ENCODE data around the gene CYP11A1. TPM values are rescaled to one million over a fixed set of nuclear protein-coding genes. Genes with fewer than 3 reads are reported as not detected.
"Not testable (repeated sequence)": the region's sequence is repeated elsewhere in the genome, so short reads cannot be mapped to it uniquely, and the experiment has no call there.

CYP11A1 gene
- total RNA-seq, 1 donor from 2014 or later: 0.27 TPM

- no peak overlapping the region for H3K4me3 ChIP-seq
- intact Hi-C loops (cut with micrococcal nuclease): no loop called here
- H3K27ac ChIP-seq (replicated peaks): no peak overlapping the region
- no peaks in the 10 kb centered on the region for H3K9me3 ChIP-seq (replicated peaks)
- TF ChIP-seq CTCF (IDR thresholded peaks at IDR 0.05; ENCODE audit: borderline replicate concordance): no peak
- no peaks in the 10 kb centered on the region for H3K27me3 ChIP-seq (ENCODE audit: low read depth)
- no peak for DNase-seq
- H3K4me1 ChIP-seq: peaks cover 5% of the 10 kb centered on the region
- H3K36me3 ChIP-seq: no peaks in the 10 kb centered on the region
These were observed 25.5 kb upstream of the CYP11A1 start for GRCh38 chr15:74392902-74393301.

GRCh38 chr15:74392451-74392830, 25.0 kb upstream of the CYP11A1 start:
- H3K9me3 ChIP-seq (replicated peaks): no peaks in the 10 kb centered on the region
- intact Hi-C loops (cut with micrococcal nuclease): no loop called here
- DNase-seq: no peak
- no peak overlapping the region for H3K4me3 ChIP-seq
- TF ChIP-seq CTCF (IDR thresholded peaks at IDR 0.05; ENCODE audit: borderline replicate concordance): no peak
- H3K4me1 ChIP-seq: peaks cover 5% of the 10 kb centered on the region
- H3K36me3 ChIP-seq: no peaks in the 10 kb centered on the region
- H3K27me3 ChIP-seq (ENCODE audit: low read depth): no peaks in the 10 kb centered on the region
- H3K27ac ChIP-seq (replicated peaks): no peak overlapping the region

GRCh38 chr15:74391582-74392450, 24.4 kb upstream of the CYP11A1 start:
- no peak for TF ChIP-seq CTCF (IDR thresholded peaks at IDR 0.05; ENCODE audit: borderline replicate concordance)
- no peaks in the 10 kb centered on the region for H3K27me3 ChIP-seq (ENCODE audit: low read depth)
- no peak overlapping the region for H3K4me3 ChIP-seq
- H3K4me1 ChIP-seq: peaks cover 5% of the 10 kb centered on the region
- intact Hi-C loops (cut with micrococcal nuclease): no loop called here
- H3K36me3 ChIP-seq: no peaks in the 10 kb centered on the region
- H3K9me3 ChIP-seq (replicated peaks): no peaks in the 10 kb centered on the region
- DNase-seq: no peak
- no peak overlapping the region for H3K27ac ChIP-seq (replicated peaks)

GRCh38 chr15:74390647-74391288, 23.3 kb upstream of the CYP11A1 start:
- intact Hi-C loops (cut with micrococcal nuclease): no loop called here
- no peak for DNase-seq

GRCh38 chr15:74390049-74390646, 22.7 kb upstream of the CYP11A1 start:
- H3K9me3 ChIP-seq (replicated peaks); intact Hi-C loops (cut with micrococcal nuclease); H3K27me3 ChIP-seq (ENCODE audit: low read depth); H3K4me3 ChIP-seq; H3K36me3 ChIP-seq; DNase-seq; H3K27ac ChIP-seq (replicated peaks): not testable (repeated sequence)
- peaks cover 19% of the 10 kb centered on the region for H3K4me1 ChIP-seq

More at GRCh38 chr15:74390647-74391288, 23.3 kb upstream of the CYP11A1 start:
- peaks cover 15% of the 10 kb centered on the region for H3K4me1 ChIP-seq
- no peaks in the 10 kb centered on the region for H3K9me3 ChIP-seq (replicated peaks)
- H3K36me3 ChIP-seq: no peaks in the 10 kb centered on the region
- no peak overlapping the region for H3K27ac ChIP-seq (replicated peaks)
- no peak for TF ChIP-seq CTCF (IDR thresholded peaks at IDR 0.05; ENCODE audit: borderline replicate concordance)
- no peaks in the 10 kb centered on the region for H3K27me3 ChIP-seq (ENCODE audit: low read depth)
- H3K4me3 ChIP-seq: no peak overlapping the region
